Activated naive CD4-positive, alpha-beta T cell treated with anti-CD3 and anti-CD28 coated beads, Interleukin-2, amount 50 U/mL, for 16 hours (primary cell): ENCODE results near the gene USP28.
"Not testable (repeated sequence)": the region's sequence is repeated elsewhere in the genome, so short reads cannot be mapped to it uniquely, and the experiment has no call there.

ENCODE experiments used
- DNase-seq: peaks from one replicate; pipeline ENCODE4 v3.0.0-alpha.2; 2020

Gene USP28

GRCh38 chr11:113875234-113876073 lies at the start of gene USP28:
USP28 (minus strand) TSS chr11:113875572; CDS start chr11:113875501, 71 bp downstream.
- DNase-seq: peak; percentile 74

GRCh38 chr11:113923572-113923971 lies 48.2 kb upstream of the USP28 start:
- no peak for DNase-seq

- DNase-seq: not testable (repeated sequence)
Observed at GRCh38 chr11:113911491-113911890, 36.1 kb upstream of the USP28 start.

GRCh38 chr11:113908098-113908497 lies 32.7 kb upstream of the USP28 start:
- DNase-seq: no peak

- DNase-seq: no peak
Observed at GRCh38 chr11:113907681-113908080, 32.3 kb upstream of the USP28 start.

- DNase-seq: no peak
Observed at GRCh38 chr11:113907152-113907551, 31.8 kb upstream of the USP28 start.

GRCh38 chr11:113906516-113906915 lies 31.1 kb upstream of the USP28 start:
- no peak for DNase-seq

- DNase-seq: no peak
Observed at GRCh38 chr11:113906038-113906437, 30.7 kb upstream of the USP28 start.

GRCh38 chr11:113904379-113905101 lies 29.2 kb upstream of the USP28 start, which contains the start of gene HTR3B:
HTR3B (plus strand) TSS chr11:113904796; CDS start chr11:113904934, 138 bp downstream.
- no peak for DNase-seq

- DNase-seq: no peak
Observed at GRCh38 chr11:113901141-113901540, 25.8 kb upstream of the USP28 start.

GRCh38 chr11:113896156-113896879 lies 20.9 kb upstream of the USP28 start:
- DNase-seq: peak; percentile 22

GRCh38 chr11:113895367-113896155 lies 20.2 kb upstream of the USP28 start:
- no peak for DNase-seq

- DNase-seq: no peak
Observed at GRCh38 chr11:113894421-113894996, 19.1 kb upstream of the USP28 start.

- no peak for DNase-seq
Observed at GRCh38 chr11:113888848-113889247, 13.5 kb upstream of the USP28 start.

GRCh38 chr11:113885897-113886296 lies 10.5 kb upstream of the USP28 start:
- no peak for DNase-seq

- no peak for DNase-seq
Observed at GRCh38 chr11:113884361-113884836, 9.0 kb upstream of the USP28 start.

- no peak for DNase-seq
Observed at GRCh38 chr11:113881856-113882255, 6.5 kb upstream of the USP28 start.

- DNase-seq: no peak
Observed at GRCh38 chr11:113880971-113881370, 5.6 kb upstream of the USP28 start.

- DNase-seq: not testable (repeated sequence)
Observed at GRCh38 chr11:113879446-113879845, 4.1 kb upstream of the USP28 start.

GRCh38 chr11:113877670-113878055 lies 2.3 kb upstream of the USP28 start:
- no peak for DNase-seq

- DNase-seq: no peak
Observed at GRCh38 chr11:113876798-113877669, 1.7 kb upstream of the USP28 start.
